Hindlimb muscle (tissue), 1 donor: ENCODE measurements around the gene DOK6. TPM values are rescaled to one million over a fixed set of nuclear protein-coding genes. Genes with fewer than 3 reads are reported as not detected.
"Not testable (repeated sequence)": the region's sequence is repeated elsewhere in the genome, so short reads cannot be mapped to it uniquely, and the experiment has no call there.

Experiments used
- DNase-seq: peaks from one replicate; pipeline ENCODE4 v3.0.0-alpha.2; 2013
- polyA plus RNA-seq: library from polyadenylated mRNA; unstranded; fragments of 120-200 nt; gene quantifications from one replicate; pipeline ENCODE4 v1.2.1, GENCODE V29; 2013; ENCODE audit not compliant: insufficient read length

Gene DOK6
- polyA plus RNA-seq, 1 donor: 2.9 TPM

DNA sequence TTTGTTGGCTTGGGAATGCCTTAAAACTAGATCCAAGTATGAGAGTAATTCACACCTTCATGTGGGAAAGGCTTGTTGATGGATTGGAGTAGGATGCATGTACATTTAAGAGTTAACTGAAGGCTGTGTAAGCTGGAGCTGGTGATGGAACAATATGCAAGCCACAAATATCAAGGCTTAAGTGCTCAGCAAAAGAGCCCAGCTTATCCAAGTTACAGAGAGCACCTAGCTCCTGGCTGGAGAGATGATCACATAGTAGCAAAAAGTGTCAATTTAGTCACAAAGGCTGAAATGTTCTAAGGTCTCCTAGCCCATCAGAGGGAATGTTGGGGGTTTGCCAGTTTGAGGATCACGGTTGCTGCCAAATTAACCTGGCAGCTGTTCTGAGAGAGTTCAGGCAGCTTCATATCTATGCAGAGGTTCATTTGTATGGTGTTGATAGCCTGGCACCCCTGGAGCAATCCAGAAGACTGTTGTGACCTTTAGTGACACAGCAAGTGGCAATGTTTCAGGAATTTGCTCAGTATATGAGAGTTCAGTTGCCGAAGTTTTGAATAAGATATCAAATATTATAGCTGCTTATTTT, 228.2 kb downstream of the DOK6 start:
- DNase-seq: no peak

DNA sequence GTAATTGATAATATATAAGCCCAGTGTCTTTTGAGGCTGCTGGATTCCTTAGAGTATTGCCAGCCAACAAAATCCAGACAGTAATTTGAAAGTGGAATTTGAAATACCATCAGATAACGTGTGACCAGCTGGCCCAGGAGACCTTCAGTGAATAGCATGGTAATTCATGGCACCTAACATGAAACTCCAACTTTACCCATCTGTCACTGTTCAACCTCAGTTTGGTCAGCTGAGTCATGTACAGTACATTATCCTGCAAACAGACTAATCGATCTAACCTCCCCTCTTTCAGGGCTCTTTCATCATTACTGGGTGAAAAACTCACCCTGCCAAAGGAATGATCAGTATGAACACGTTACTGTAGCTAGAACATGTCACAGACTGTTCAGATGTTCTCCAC, 230.6 kb downstream of the DOK6 start:
- DNase-seq: no peak

DNA sequence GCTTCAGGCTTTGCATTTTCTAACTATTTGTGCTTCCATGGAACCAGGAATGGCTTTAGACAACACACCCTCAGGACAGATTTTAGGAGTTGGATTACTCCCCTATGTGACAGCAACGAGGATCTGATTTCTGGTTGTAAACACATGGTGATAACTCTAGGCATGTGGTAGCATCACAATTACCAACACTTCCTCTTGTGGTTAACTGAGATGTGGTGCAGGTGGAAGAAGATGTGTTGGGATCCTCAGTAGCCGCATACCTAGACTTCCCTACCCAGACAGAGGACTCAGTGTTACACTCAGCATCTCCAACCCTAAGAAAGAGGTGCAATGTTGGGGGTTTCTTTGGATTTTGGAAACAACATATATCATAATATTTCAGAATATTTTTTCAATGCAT, 234.8 kb downstream of the DOK6 start:
- no peak for DNase-seq

DNA sequence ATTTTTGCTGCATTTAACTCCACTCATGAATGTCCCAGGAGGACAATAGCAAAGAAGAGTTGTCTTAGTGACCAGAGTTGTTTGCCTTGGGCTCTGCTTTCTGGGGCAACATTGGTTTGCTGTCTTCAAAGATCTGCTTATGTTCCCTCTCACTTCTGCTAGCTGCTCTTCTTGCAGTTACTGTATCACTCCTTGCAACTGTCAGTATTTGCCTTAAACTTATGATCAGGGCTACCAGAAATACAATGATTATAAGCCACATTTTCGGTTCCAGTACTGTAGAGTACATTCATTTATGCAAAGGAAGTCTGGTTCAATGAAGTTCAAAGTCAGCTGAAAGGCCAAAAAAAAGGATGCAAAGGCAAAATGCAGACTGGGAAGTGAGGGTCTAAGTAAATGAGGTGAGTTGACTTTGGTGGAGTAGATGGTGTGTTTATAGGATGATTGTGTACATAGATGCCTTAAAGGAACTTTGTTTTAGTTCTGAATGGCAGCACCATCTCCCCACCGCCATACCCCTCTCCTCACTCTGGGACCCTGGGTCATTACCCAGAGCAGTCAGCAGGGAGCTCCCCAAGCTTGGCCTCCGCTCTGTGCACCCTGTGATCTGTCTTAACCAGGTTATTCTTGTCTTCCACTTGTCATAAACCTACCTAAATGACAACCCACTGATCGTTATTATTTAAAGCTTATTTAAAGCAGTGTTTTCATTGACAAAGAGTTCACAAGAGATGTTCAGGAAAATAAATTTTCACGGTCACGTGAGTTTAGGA, 236.0 kb downstream of the DOK6 start:
- DNase-seq: no peak

DNA sequence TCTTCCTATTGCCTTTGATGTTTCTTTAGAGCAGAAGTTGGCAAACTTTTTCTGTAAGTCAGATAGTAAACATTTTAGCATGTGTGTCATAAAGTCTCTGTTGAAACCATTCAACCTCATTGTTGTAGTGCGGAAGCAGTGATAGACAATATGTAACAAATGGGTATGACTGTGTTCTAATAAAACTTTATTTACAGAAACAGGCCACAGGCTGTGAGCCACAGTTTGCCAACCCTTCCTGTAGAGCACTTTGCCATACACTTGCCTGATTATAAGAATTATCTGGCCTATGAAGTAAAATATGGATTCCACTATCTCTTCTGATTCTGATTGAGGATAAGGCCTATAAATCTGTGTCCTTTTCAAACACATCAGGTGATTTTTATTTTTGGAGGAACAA, 237.4 kb downstream of the DOK6 start:
- no peak for DNase-seq

DNA sequence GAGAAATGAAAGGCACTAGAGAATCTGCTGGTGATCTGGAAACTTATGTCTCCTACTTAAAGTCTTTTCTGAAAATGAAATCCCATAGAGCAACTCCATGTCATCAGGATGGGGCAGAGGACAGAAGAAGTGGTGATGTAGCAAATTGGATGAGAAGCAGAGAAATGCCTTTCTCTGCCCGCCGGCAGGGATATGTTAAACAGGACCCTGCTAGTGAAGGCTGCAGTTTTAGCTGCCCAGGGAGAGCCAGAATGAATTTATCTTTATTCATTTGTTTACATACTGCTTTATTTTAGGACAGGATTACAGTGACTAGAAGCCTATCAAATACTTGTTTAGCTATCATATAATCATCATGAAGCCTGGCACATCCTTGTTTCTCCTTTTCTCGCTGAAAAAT, 247.0 kb downstream of the DOK6 start:
- DNase-seq: no peak

DNA sequence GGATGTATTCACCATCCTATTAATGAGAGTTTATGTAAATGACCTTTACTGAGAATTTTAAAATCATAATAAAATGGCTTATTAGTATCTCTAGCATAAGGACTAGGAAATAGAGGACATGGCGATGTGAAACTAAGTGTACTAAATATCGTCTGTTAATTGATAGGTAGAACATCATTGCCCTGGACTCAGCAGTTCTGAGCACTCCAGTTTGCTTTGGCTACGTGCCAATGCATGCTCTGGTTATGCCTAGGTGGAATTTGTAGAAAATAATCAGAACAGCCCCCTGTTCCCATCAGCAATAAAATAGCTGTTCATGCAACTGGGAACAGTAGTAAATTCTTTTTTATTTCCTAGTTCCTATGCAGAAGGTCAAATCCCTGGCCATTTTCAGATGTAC, 247.8 kb downstream of the DOK6 start:
- no peak for DNase-seq

DNA sequence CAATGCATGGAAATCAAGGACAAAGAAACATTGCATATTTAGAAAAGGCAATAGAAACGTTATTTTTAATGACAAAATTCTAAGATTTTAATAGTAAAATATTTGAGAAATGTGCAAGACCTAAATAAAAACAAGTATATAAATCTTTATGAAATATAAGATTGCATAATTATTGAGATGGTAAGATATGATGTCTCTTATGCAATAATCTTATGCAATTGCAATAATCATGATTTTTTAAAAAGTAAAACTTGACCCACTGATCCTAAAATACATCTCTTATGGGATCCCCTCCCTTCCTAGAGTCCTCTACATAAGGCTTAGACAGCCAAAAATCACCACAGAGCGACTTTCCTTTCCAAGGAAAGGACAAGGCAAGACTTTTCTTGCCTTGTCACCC, 249.0 kb downstream of the DOK6 start:
- no peak for DNase-seq

DNA sequence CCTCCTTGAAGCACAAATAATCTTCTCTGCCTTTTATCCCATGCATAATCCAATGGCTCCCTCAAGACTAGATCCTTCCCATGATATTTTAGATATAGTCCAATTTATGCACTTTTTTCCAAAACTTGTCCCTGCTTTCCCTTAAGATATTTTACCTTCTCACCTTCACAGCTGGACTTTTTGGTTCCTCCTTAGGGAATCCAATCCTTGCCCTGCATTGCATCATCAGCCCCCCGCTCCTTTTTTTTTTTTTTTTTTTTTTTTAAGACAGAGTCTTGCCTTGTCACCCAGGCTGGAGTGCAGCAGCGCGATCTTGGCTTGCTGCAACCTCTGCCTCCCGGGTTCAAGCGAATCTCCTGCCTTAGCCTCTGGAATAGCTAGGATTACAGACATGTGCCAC, 250.6 kb downstream of the DOK6 start:
- no peak for DNase-seq

DNA sequence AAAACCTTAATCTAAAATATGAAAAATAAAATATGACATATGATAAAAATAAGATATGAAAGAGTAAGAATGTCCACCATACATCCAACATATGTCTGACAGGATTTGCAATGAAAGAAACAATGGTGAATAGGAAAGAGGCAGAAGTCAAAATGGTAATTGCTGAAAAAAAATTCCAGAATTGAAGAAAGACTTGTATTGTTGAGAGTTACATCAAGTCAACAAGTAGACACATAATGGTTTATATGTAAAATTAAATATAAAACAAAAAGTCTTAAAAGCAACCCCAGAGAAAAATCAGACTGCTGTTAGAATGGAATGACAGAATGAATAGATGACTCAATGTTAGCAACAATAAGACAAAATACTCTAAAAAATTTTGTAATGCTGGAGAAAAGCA, 255.1 kb downstream of the DOK6 start:
- DNase-seq: no peak

DNA sequence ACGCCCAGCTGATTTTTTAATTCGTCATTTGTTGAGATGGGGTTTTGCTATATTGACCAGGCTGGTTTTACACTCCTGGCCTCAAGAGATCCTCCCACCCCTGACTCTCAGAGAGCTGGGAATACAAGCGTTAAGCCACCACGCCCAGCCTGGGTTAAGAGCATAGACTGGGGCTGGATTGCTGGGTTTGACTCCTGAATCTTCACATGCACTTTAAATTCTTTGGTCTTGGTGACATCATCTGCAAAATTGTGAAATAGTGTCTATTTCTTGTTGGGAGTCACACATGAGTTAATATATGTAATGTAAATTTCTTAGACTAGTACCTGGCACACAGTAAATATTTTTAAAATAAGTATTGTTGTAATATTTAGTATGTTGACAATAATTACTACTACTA, 257.4 kb downstream of the DOK6 start:
- DNase-seq: no peak

DNA sequence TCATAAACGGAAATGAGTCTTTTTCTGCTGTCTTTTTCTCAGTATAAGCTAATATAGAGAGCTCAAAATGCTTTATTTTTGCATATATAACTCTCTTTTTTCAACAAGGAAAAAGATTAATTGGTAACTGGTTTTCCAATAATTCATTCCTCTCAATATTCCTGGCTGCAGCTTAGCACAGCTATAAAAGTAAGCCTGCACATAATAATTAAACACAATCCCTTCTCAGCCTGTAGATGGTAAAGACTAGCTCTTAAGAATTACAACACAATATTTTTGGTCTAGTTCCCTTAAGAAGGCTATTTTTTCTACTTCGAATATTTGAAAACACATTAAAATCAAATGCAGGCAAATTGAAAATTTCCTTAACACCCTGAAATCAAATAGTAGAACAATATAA, 258.0 kb downstream of the DOK6 start:
- no peak for DNase-seq

DNA sequence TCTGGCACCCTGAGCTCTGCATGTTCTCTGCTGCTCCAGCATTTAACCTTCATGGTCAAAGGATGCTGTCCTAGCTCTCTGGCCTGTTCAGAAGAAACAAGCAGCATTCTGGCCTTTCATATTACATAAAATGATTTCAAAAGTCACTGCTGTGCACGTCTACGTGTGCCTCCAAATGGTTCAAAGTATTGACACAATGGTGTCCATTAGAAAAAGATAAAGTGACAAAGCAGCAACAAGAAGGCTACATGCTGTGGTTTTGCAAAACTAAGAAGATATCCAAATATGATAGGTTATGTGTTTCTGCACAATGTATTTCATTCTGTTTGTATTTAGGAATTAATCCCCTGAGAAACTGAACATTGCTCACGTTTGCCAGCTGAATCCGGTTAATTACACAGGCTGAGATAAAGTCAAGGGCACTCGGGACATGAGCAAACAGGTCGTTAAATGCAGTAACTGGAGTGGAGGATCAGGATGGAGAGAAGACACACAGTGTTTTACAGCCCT, 258.5 kb downstream of the DOK6 start:
- DNase-seq: no peak

DNA sequence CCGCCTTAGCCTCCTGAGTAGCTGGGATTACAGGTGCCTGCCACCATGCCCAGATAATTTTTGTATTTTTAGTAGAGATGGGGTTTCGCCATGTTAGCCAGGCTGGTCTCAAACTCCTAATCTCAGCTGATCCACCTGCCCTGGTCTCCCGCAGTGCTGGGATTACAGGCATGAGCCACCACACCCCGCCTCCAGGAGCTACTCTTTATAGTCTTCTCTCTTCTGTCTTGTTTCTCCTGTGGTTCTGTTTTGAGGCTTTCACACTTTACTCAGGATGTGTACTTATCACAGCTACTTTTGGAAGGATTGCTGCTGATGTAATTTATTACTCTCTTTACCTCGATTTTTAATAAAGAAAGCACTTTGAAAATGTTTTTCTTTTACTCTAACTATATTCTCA, 261.4 kb downstream of the DOK6 start:
- not testable (repeated sequence) for DNase-seq

DNA sequence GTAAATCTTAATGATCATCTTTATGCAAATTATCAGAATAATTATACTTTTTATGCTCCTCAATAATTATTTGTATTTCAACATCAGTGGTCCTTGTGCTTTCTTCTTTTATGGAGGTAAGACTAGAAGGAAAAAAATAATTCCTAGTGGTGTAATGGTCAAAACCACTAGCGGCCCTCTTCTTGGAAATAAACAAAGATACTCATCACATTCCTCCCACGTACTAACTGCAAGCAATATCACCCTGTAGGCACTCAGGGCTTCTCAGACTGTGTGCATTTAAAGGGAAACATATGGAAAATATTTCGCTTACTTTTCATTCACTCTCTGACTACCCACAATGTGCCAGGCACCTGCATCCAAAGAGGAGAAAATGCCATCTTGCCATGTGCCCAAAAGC, 263.7 kb downstream of the DOK6 start:
- no peak for DNase-seq

DNA sequence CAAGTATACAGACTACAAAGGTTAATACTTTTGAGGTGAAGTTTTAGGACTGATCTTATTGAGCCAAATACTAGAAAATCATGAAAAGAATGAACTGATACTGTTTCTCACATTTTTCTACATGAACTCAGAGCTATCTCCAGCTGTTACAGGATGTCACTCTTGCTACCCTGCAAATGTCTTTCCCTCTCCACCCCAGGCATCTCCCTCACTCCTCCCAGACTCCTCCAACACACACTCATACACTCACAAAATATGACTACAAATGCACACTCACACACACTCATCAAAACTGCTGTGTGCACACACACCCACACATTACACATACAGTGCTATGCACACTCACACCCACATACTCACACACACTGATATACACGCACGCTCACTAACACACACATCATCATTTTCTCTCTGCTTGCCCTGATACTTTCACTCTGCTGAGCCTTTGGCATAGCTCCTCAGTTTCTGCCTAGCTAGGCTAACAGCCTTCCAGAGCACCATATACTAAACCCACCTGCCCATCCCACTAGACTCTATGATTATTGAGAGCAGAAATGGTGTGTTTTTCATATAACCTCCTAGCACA, 273.7 kb downstream of the DOK6 start:
- DNase-seq: no peak

DNA sequence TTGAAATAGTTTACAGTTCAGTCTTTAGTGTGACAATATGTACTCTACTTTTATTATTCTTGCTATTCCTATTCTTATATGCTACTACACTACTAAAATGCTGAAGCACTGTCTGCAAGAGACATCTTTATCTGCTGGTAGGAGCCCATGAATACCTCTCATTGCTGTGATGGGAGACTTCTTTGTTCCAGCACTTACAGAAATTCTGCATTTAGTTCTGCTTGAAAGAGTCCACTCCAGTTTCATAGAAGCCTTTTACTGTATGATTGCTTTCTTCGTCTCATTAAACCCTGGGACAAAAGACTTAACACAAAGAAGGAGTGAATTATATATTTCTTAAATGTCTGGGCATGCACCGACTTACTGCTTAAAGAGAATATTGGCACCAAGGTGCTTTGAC, 274.3 kb downstream of the DOK6 start:
- no peak for DNase-seq

DNA sequence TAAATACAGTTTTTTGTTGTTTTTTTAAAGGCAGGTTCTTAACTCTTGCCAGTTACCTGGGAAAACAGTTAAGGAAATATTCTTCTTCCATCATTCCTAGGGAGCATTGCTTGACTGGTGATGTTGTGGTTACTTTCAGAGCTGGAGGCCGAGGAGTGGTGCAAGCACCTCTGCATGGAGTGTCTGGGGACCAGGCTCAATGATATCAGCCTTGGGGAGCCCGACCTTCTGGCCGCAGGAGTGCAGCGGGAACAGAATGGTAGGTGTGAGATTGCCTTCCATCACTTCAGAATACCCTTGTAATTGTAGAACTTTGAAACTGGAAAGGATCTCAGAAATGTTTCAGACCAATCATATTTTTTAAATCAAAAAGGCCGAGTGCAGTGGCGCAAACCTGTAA, 276.9 kb downstream of the DOK6 start:
- no peak for DNase-seq

DNA sequence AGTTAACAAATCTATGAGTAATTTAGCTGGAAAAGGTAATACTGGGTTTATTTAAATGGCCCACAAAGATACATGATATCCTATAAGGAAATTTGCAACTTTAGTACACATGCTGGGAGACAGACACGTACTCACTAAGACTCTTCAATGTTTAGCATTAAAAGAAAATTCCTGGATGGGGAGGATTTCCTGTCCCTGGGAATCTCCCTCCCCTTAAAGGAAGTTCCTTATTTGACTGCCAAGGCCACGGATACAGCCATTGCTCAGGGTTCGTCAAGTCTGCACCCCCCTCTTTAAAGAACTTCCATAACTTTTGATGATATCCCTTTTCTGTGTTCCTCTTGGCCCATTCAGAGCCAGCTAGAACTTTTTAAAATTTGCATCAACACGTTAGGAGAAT, 279.4 kb downstream of the DOK6 start:
- DNase-seq: no peak

DNA sequence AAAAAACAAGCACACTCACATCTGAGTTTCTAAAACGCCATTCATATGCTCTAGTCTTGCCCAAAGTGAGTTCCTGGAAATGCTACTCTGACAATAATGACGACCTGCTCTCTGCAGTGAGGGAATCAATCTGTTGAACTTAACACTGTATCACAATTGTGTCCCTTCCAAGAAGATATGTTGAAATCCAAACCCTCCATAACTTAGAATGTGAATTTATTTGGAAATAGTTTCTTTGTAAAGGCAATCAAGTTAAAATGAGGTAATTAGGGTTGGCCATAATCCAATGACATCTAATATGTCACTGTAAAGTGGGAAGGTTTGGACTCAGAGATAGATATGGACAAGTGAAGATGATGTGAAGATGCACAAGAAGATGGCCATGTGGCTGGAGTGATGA, 282.5 kb downstream of the DOK6 start:
- DNase-seq: no peak

DNA sequence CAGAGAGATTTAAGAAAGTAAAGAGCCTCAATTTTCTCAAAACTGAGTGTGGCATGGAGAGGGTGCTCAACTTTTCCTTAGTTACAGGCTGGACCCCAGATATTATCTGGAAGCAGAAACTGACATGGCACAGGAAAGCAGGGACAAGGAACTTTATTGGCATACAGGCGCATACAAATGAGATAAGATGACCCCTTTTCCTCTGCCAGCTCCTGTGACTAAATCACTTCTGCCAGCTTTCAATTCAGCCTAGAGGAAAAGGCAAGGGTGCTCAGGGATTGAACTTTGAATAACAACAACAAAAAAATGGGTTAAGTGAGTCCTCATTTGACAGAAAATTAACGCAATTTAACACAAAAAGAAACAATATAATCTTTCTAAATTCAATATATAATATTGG, 284.1 kb downstream of the DOK6 start:
- DNase-seq: no peak

DNA sequence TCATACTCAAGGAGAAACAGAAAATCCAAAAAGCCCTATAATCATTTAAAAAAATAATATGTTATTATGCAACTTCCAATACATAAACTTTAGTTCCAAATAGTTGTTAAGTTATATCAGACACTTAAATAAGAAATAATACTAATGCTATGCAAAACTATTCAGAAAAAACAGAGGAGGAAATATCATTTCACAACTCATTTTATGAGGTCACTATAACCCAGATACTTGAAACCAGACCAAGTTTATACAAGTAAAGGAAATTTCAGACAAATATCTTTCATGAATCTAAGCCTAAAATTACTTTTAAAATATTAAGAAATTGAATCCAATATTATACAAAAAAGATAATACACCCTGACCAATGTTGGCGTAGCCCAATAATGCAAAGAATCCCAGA, 286.2 kb downstream of the DOK6 start:
- DNase-seq: no peak

DNA sequence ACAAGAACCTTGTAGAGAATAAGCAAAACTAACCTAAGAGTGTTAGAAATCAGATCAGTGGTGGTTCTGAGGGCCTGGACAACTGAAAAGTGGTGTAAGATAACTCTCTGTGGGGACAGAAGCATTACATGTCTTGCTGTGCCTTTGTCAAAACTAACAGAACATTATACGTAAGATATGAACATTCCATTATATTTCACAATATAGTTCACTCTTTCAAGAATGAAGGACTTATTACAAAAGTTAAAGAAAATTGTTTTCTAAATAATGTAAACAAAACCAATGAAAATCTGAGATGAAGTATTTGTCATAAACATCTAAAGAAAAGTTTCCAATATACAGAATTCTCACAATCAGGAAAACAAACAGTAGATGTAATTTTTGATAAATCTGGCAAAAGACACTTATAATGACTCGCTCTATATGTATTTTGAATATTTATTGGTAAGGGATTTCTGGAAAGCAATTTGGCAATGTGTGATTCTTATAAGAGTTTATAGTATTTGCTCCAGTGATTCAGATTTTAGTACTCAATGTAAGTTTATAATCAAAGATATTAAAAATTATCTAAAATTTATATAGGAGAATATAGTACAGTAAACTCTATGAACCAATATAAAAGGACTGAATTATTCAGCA, 288.6 kb downstream of the DOK6 start:
- no peak for DNase-seq
